Measurements from ENCODE around the gene C11orf16.

DNA sequence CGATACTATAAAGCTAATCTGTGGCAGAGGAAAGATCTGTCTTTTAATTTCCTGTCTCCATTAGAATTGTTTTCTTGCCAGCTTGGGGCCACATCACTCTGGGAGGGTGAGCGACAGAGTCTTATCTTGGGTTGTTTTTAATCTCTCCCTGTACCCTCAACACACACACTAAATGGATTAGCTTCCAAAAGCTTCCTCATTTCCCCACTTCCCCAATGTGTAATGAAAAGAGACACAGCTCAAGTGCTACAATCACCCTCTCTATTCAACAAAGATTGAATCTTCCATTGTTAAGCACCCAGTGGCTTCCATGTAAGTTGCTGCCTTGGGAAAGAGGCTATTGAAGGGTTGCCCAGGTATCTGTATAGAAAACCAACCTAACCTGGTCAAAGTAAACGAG lies 16.1 kb upstream of the C11orf16 start:
- no peak for TF ChIP-seq ELF4 (IDR thresholded peaks at IDR 0.05)
- no peak for TF ChIP-seq L3MBTL2 (conservative IDR thresholded peaks at IDR 0.05)
- TF ChIP-seq SUZ12 (IDR thresholded peaks at IDR 0.05), result no peak
- TF ChIP-seq HDGF (IDR thresholded peaks at IDR 0.05; ENCODE audit: borderline replicate concordance), result no peak

Measured in HEK293T (cell line).